Panc1 (cell line): ENCODE results near the gene MIOS. TPM values are rescaled to one million over a fixed set of nuclear protein-coding genes. Genes with fewer than 3 reads are reported as not detected.

ENCODE experiments used
- ATAC-seq: fragments of 200-7000 bp; cut with Tn5 transposase; 2 replicates; pipeline ENCODE4 v1.9.1; 2020; ENCODE audit warnings: mild to moderate bottlenecking, moderate library complexity
- BruUV-seq: library from RNA; stranded (reverse); fragments of 400-500 nt; replicated peaks from 2 replicates; lab custom pipeline; 2021; lab: Mats Ljungman, UMichigan
- CTCF ChIA-PET: fragments of 300-600 bp; sonication (Branson Sonifier 250); formaldehyde crosslinking; loops from one replicate; lab custom pipeline; 2022; ENCODE audit warnings: antibody characterized with exemption; lab: Charles Lee
- POLR2A ChIA-PET: fragments of 300-600 bp; sonication (Branson Sonifier 250); formaldehyde crosslinking; loops from one replicate; lab custom pipeline; 2022; ENCODE audit warnings: antibody characterized with exemption; lab: Charles Lee
- DNase-seq: peaks from one replicate; pipeline ENCODE4 v3.0.0-alpha.2; 2010; ENCODE audit warnings: low read depth, low spot score
- H3K27ac ChIP-seq: 2 replicates; pipeline ENCODE4 v1.5.1; 2011; ENCODE audit warnings: mild to moderate bottlenecking, low read length, inconsistent platforms
- H3K27me3 ChIP-seq: fragments of 200-500 bp; sonication (Bioruptor generic); 2 replicates; pipeline ENCODE4 v1.6.0; 2014; ENCODE audit warnings: low read length, inconsistent platforms; ENCODE audit not compliant: control insufficient read depth, insufficient read depth
- H3K36me3 ChIP-seq: fragments of 200-500 bp; sonication (Bioruptor generic); 2 replicates; pipeline ENCODE4 v1.5.1; 2014; ENCODE audit warnings: inconsistent platforms, mild to moderate bottlenecking, low read length, moderate library complexity; ENCODE audit not compliant: control insufficient read depth, insufficient read depth
- H3K4me1 ChIP-seq: 2 replicates; pipeline ENCODE4 v1.5.1; 2011; ENCODE audit warnings: inconsistent platforms, mild to moderate bottlenecking, low read length, moderate library complexity; ENCODE audit not compliant: control insufficient read depth, insufficient read depth
- H3K4me3 ChIP-seq, 2 experiments: 2 replicates each; pipeline ENCODE4 v1.5.1; 2011 to 2012; ENCODE audit warnings: low read depth in 2 of 2, low read length in 2 of 2, mild to moderate bottlenecking in 2 of 2, inconsistent platforms in 1 of 2, moderate library complexity in 1 of 2
- H3K9me3 ChIP-seq: fragments of 200-500 bp; sonication (Bioruptor generic); 2 replicates; pipeline ENCODE4 v1.5.1; 2014; ENCODE audit warnings: low read depth, mild to moderate bottlenecking, inconsistent platforms, low read length, moderate library complexity; ENCODE audit not compliant: control insufficient read depth, insufficient read depth
- CTCF ChIP-seq: fragments of 450-650 bp; IDR thresholded peaks from 2 replicates; pipeline ENCODE4 v1.5.1; 2017; ENCODE audit warnings: mild to moderate bottlenecking
- POLR2AphosphoS5 ChIP-seq: IDR thresholded peaks from 2 replicates; pipeline ENCODE4 v1.6.1; 2012; ENCODE audit warnings: mild to moderate bottlenecking, low read depth, low read length, moderate library complexity
- SIN3A ChIP-seq: IDR thresholded peaks from 2 replicates; pipeline ENCODE4 v1.6.1; 2012; ENCODE audit warnings: low read depth, mild to moderate bottlenecking, low read length, moderate library complexity, borderline replicate concordance; ENCODE audit not compliant: insufficient read depth
- TCF7L2 ChIP-seq: IDR thresholded peaks from 2 replicates; pipeline ENCODE4 v1.6.1; 2011; ENCODE audit warnings: mild to moderate bottlenecking, low read depth, low read length, inconsistent platforms
- in situ Hi-C: cut with HindIII; loops from 2 replicates; pipeline ENCODE4 v1.10.0; 2016; ENCODE audit warnings: low sequenced_read_pairs, low pct_unique_long_range_greater_than_20kb
- intact Hi-C: fragments of 100-400 bp; cut with micrococcal nuclease; formaldehyde crosslinking; loops from one replicate; pipeline ENCODE4 v1.10.0; 2022; ENCODE audit not compliant: unreplicated experiment
- total RNA-seq: library from RNA; stranded (reverse); gene quantifications from one replicate; pipeline ENCODE4 v1.2.1, GENCODE V29; 2021; ENCODE audit not compliant: unreplicated experiment
- TF ChIP-seq, protein P1 (sequence below), 2 experiments: IDR thresholded peaks; 2 replicates each; pipeline ENCODE4 v1.6.1; 2011 to 2012; ENCODE audit warnings: low read depth in 2 of 2, control low read depth in 1 of 2, low read length in 1 of 2, mild to moderate bottlenecking in 1 of 2, moderate library complexity in 1 of 2; ENCODE audit not compliant: insufficient read depth in 1 of 2

Gene MIOS
- total RNA-seq, 1 experiment from 2014 or later, result 40.8 TPM

- TF ChIP-seq CTCF (no peak), POLR2AphosphoS5 (no peak), SIN3A (no peak), TCF7L2 (no peak)
- TF ChIP-seq, protein P1, sequence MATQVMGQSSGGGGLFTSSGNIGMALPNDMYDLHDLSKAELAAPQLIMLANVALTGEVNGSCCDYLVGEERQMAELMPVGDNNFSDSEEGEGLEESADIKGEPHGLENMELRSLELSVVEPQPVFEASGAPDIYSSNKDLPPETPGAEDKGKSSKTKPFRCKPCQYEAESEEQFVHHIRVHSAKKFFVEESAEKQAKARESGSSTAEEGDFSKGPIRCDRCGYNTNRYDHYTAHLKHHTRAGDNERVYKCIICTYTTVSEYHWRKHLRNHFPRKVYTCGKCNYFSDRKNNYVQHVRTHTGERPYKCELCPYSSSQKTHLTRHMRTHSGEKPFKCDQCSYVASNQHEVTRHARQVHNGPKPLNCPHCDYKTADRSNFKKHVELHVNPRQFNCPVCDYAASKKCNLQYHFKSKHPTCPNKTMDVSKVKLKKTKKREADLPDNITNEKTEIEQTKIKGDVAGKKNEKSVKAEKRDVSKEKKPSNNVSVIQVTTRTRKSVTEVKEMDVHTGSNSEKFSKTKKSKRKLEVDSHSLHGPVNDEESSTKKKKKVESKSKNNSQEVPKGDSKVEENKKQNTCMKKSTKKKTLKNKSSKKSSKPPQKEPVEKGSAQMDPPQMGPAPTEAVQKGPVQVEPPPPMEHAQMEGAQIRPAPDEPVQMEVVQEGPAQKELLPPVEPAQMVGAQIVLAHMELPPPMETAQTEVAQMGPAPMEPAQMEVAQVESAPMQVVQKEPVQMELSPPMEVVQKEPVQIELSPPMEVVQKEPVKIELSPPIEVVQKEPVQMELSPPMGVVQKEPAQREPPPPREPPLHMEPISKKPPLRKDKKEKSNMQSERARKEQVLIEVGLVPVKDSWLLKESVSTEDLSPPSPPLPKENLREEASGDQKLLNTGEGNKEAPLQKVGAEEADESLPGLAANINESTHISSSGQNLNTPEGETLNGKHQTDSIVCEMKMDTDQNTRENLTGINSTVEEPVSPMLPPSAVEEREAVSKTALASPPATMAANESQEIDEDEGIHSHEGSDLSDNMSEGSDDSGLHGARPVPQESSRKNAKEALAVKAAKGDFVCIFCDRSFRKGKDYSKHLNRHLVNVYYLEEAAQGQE (IDR thresholded peaks at IDR 0.05; ENCODE audit: insufficient read depth in 1 of 2, low read depth in 2 of 2, low read length in 1 of 2), result no peak
- Histone ChIP-seq H3K27ac (no peak overlapping the region), H3K9me3 (no peaks in the 10 kb centered on the region), H3K4me3 (no peak overlapping the region), H3K36me3 (no peaks in the 10 kb centered on the region), H3K4me1 (no peaks in the 10 kb centered on the region), H3K27me3 (peaks cover 23% of the 10 kb centered on the region)
- ChIA-PET CTCF (no interaction called here), POLR2A (no interaction called here)
- DNase-seq (no peak), ATAC-seq (no peak)
- no TSS peak for BruUV-seq
- intact Hi-C loops, result loop anchor here (1.0 to 10.0 kb wide), 3 partner anchors 115 to 565 kb away; no protein-coding TSS in a partner anchor
- in situ Hi-C loops, result no loop called here
Observed at GRCh38 chr7:7539711-7540110, 27.0 kb upstream of the MIOS start.

GRCh38 chr7:7542251-7542835 is 24.3 kb upstream of the MIOS start:
- no peak overlapping the region for H3K4me3 ChIP-seq
- TF ChIP-seq, protein P1 (IDR thresholded peaks at IDR 0.05; ENCODE audit: insufficient read depth in 1 of 2, low read depth in 2 of 2, low read length in 1 of 2), result no peak
- TF ChIP-seq SIN3A, result no peak
- TF ChIP-seq POLR2AphosphoS5, result no peak
- TF ChIP-seq TCF7L2, result no peak
- TF ChIP-seq CTCF, result no peak
- no peak overlapping the region for H3K27ac ChIP-seq
- in situ Hi-C loops, result no loop called here
- no peaks in the 10 kb centered on the region for H3K4me1 ChIP-seq
- peaks cover 10% of the 10 kb centered on the region for H3K27me3 ChIP-seq
- ChIA-PET POLR2A (no interaction called here), CTCF (interaction anchor here (0.6 to 2.3 kb wide), 2 partner anchors 118 to 439 kb away, joined by 7 to 10 read pairs; no protein-coding TSS in a partner anchor)
- no peaks in the 10 kb centered on the region for H3K9me3 ChIP-seq
- intact Hi-C loops, result no loop called here
- no TSS peak for BruUV-seq
- ATAC-seq (0 out of 2 replicates have a peak, but pooled peaks have one; percentile 38), DNase-seq (no peak)
- no peaks in the 10 kb centered on the region for H3K36me3 ChIP-seq
